Measurements from ENCODE around the gene PRR11.

DNA sequence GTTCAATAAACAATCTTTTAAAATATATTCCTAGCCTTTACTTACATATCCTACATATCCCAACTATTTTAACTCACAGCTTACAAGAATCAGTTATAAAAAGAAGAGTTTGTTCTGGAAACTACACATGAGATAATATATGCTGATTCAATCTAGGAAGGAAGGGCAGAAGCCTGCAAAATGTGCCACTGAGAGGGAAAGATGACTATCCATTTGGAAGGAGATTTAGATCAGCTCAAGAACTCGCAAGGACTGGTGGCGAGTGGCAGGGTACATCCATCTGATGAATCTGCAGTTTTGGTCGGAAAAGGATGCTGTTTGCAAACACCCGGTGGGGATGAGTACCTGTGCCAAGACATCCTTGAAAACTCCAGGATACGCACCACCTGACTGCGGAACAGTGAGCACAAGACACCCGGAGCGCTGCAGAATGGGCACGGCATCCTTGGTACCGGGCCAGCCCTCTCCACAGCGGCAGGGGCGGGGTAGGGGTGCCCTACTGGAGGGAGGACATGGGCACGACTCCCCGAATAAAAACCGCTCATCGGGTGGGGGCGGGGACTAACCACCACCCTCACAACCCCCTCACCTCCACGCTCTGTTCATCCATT lies 49.6 kb upstream of the PRR11 start:
- TF ChIP-seq TEAD4 (IDR thresholded peaks at IDR 0.05; ENCODE audit: low read depth, low read length) (no peak), EP300 (IDR thresholded peaks at IDR 0.05; ENCODE audit: borderline replicate concordance in 1 of 2, low read depth in 2 of 2, low read length in 2 of 2) (no peak), RBBP5 (IDR thresholded peaks at IDR 0.05; ENCODE audit: borderline replicate concordance, low read depth, low read length) (no peak), YY1 (IDR thresholded peaks at IDR 0.05; ENCODE audit: low read depth, low read length) (no peak), POLR2A (IDR thresholded peaks at IDR 0.05; ENCODE audit: control extremely low read depth in 1 of 2, low read depth in 2 of 2, low read length in 2 of 2) (no peak; a peak in 1 of 3 replicates), EZH2 (IDR thresholded peaks at IDR 0.05; ENCODE audit: low read depth, low read length, severe bottlenecking) (no peak), CBX5 (IDR thresholded peaks at IDR 0.05; ENCODE audit: low read depth, low read length) (no peak), EGR1 (IDR thresholded peaks at IDR 0.05; ENCODE audit: borderline replicate concordance, low read depth, low read length) (no peak), POLR2AphosphoS5 (IDR thresholded peaks at IDR 0.05; ENCODE audit: low read depth, low read length) (no peak), RXRA (IDR thresholded peaks at IDR 0.05; ENCODE audit: insufficient read depth, low read depth, low read length) (no peak), FOSL1 (IDR thresholded peaks at IDR 0.05; ENCODE audit: insufficient read depth, low read depth, low read length) (no peak)
- TF ChIP-seq, protein P1, sequence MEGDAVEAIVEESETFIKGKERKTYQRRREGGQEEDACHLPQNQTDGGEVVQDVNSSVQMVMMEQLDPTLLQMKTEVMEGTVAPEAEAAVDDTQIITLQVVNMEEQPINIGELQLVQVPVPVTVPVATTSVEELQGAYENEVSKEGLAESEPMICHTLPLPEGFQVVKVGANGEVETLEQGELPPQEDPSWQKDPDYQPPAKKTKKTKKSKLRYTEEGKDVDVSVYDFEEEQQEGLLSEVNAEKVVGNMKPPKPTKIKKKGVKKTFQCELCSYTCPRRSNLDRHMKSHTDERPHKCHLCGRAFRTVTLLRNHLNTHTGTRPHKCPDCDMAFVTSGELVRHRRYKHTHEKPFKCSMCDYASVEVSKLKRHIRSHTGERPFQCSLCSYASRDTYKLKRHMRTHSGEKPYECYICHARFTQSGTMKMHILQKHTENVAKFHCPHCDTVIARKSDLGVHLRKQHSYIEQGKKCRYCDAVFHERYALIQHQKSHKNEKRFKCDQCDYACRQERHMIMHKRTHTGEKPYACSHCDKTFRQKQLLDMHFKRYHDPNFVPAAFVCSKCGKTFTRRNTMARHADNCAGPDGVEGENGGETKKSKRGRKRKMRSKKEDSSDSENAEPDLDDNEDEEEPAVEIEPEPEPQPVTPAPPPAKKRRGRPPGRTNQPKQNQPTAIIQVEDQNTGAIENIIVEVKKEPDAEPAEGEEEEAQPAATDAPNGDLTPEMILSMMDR (IDR thresholded peaks at IDR 0.05; ENCODE audit: control extremely low read depth in 1 of 3, insufficient read depth in 1 of 3, low read depth in 1 of 3, low read length in 3 of 3), result no peak
- TF ChIP-seq, protein P2, sequence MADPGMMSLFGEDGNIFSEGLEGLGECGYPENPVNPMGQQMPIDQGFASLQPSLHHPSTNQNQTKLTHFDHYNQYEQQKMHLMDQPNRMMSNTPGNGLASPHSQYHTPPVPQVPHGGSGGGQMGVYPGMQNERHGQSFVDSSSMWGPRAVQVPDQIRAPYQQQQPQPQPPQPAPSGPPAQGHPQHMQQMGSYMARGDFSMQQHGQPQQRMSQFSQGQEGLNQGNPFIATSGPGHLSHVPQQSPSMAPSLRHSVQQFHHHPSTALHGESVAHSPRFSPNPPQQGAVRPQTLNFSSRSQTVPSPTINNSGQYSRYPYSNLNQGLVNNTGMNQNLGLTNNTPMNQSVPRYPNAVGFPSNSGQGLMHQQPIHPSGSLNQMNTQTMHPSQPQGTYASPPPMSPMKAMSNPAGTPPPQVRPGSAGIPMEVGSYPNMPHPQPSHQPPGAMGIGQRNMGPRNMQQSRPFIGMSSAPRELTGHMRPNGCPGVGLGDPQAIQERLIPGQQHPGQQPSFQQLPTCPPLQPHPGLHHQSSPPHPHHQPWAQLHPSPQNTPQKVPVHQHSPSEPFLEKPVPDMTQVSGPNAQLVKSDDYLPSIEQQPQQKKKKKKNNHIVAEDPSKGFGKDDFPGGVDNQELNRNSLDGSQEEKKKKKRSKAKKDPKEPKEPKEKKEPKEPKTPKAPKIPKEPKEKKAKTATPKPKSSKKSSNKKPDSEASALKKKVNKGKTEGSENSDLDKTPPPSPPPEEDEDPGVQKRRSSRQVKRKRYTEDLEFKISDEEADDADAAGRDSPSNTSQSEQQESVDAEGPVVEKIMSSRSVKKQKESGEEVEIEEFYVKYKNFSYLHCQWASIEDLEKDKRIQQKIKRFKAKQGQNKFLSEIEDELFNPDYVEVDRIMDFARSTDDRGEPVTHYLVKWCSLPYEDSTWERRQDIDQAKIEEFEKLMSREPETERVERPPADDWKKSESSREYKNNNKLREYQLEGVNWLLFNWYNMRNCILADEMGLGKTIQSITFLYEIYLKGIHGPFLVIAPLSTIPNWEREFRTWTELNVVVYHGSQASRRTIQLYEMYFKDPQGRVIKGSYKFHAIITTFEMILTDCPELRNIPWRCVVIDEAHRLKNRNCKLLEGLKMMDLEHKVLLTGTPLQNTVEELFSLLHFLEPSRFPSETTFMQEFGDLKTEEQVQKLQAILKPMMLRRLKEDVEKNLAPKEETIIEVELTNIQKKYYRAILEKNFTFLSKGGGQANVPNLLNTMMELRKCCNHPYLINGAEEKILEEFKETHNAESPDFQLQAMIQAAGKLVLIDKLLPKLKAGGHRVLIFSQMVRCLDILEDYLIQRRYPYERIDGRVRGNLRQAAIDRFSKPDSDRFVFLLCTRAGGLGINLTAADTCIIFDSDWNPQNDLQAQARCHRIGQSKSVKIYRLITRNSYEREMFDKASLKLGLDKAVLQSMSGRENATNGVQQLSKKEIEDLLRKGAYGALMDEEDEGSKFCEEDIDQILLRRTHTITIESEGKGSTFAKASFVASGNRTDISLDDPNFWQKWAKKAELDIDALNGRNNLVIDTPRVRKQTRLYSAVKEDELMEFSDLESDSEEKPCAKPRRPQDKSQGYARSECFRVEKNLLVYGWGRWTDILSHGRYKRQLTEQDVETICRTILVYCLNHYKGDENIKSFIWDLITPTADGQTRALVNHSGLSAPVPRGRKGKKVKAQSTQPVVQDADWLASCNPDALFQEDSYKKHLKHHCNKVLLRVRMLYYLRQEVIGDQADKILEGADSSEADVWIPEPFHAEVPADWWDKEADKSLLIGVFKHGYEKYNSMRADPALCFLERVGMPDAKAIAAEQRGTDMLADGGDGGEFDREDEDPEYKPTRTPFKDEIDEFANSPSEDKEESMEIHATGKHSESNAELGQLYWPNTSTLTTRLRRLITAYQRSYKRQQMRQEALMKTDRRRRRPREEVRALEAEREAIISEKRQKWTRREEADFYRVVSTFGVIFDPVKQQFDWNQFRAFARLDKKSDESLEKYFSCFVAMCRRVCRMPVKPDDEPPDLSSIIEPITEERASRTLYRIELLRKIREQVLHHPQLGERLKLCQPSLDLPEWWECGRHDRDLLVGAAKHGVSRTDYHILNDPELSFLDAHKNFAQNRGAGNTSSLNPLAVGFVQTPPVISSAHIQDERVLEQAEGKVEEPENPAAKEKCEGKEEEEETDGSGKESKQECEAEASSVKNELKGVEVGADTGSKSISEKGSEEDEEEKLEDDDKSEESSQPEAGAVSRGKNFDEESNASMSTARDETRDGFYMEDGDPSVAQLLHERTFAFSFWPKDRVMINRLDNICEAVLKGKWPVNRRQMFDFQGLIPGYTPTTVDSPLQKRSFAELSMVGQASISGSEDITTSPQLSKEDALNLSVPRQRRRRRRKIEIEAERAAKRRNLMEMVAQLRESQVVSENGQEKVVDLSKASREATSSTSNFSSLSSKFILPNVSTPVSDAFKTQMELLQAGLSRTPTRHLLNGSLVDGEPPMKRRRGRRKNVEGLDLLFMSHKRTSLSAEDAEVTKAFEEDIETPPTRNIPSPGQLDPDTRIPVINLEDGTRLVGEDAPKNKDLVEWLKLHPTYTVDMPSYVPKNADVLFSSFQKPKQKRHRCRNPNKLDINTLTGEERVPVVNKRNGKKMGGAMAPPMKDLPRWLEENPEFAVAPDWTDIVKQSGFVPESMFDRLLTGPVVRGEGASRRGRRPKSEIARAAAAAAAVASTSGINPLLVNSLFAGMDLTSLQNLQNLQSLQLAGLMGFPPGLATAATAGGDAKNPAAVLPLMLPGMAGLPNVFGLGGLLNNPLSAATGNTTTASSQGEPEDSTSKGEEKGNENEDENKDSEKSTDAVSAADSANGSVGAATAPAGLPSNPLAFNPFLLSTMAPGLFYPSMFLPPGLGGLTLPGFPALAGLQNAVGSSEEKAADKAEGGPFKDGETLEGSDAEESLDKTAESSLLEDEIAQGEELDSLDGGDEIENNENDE (IDR thresholded peaks at IDR 0.05; ENCODE audit: insufficient replicate concordance, low read length), result no peak

Measured in H1 (cell line).